Measurements from ENCODE around the gene RNF115.
"Not testable (repeated sequence)": the region's sequence is repeated elsewhere in the genome, so short reads cannot be mapped to it uniquely, and the experiment has no call there.

The RNF115 gene

GRCh38 chr1:145823565-145824498 is at the start of gene RNF115, which contains the start of gene POLR3C:
RNF115 (minus strand) TSS chr1:145824095; CDS start chr1:145823873, 222 bp downstream.
POLR3C (plus strand) TSS chr1:145824200; CDS start chr1:145825777, 1,577 bp downstream.
- intact Hi-C loops (cut with DNase I): no loop called here

GRCh38 chr1:145871994-145872924 is 48.4 kb upstream of the RNF115 start:
- intact Hi-C loops (cut with DNase I): no loop called here

More at GRCh38 chr1:145823565-145824498, at the start of gene RNF115, which contains the start of gene POLR3C:
- DNase-seq: peak; percentile 83 to 98 (median 92)

DNA sequence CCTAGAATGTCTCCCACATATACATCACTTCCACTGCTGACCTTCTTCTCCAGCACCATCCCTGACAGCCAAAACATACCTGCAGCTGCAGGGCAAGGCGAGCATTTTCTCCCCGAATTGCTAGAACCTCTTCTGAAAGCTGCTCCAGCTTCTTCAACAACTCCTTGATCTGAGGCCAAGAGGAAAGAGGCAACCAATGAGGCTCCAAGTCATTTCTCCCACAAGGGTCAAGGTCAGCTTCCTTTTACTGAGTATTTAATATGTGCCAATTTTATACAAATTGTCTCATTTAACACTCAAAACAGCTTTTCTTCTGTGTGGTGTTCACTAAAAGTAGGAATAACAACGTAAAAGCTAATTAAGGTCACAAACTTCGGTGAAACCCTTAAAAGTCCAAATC is 44.3 kb upstream of the RNF115 start:
- intact Hi-C loops (cut with DNase I): no loop called here
- DNase-seq: no peak

More at GRCh38 chr1:145871994-145872924, 48.4 kb upstream of the RNF115 start:
- peak; percentile 26 to 91 (median 50) for DNase-seq

- DNase-seq: no peak
- intact Hi-C loops (cut with DNase I): no loop called here
Measured at GRCh38 chr1:145863282-145864018, 39.6 kb upstream of the RNF115 start.

GRCh38 chr1:145859491-145860023 is 35.7 kb upstream of the RNF115 start:
- DNase-seq: peak; percentile 73 to 97 (median 82)
- intact Hi-C loops (cut with DNase I): no loop called here

- intact Hi-C loops (cut with DNase I): no loop called here
- peak; percentile 83 to 98 (median 90) for DNase-seq
Measured at GRCh38 chr1:145858901-145859490, 35.1 kb upstream of the RNF115 start, which contains the start of gene PIAS3. PIAS3 (minus strand) TSS chr1:145859081; CDS start chr1:145858990, 91 bp downstream.

DNA sequence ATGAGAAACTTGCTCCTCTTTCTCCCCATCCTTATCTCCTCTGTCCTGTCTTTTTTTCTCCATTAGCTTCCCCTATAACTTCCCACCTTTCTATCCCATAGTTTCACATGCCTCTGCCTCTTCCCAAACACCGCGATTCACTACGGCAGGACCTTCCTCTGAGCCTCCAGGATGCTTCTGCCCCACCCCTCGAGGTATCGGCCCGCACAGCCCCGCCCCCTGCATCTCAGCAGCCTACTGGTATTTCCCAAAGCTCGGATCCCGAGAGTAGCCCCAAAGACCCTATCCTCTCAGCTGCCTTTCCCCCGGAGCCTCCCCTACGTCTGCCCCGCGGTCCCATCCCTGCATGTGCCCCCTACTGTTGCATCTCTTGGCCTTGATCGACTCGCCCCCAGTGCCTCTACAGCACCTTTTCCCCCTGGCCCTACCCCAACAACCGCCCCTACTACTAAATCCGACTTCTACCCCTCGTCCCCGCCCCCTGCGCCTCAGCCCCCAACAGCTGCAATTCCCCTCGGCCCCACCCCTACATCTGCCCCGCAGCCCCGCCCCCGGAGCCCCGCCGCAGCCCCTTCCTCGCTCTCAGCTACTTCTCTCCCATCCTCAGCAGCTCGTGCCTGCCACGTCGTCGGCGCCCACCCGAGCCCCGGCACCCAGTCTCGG is 34.5 kb upstream of the RNF115 start:
- DNase-seq: peak; percentile 29 to 92 (median 44)
- intact Hi-C loops (cut with DNase I): no loop called here

DNA sequence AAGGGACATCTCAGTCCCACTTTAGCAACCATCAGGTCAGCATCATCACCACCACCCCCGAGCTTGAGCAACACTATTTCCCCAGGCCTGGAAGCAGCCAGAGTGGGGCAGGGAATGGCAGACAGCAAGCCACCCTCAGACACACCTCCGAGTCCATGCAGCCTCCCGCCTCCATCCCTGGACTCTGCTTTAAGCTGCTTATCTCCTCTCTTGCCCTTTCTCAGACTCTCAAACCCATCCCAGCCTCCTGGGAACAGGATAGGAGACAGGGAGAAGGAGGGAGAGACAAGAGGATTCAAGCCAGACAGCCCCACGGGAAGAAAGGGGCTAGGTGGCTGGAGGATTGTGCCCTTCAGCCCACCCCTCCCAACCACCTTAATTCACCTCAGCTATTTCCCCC is 33.3 kb upstream of the RNF115 start:
- intact Hi-C loops (cut with DNase I): no loop called here
- no peak for DNase-seq

DNA sequence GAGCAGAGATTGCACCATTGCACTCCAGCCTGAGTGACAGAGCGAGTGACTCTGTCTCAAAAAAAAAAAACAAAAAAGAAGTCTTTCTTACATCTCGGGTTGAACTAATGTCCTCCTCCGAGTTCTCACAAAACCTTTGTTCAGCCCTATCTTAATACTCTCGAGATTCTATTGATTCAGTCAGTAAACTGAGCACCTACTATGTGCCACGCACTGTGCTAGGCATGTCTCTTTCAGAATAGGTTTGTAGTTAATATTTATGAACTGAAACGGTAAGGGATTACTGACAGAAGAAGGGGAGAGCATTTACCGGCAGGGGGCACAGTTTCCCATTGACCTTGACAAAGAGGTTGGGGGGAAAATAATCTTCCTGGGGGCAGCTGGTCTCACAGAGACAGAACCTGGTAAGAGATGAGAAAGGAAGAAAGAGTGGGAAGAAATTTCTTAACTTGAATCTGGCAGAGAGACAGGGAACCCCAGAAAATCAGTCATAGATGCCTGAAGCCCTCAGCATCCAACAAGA is 31.6 kb upstream of the RNF115 start:
- intact Hi-C loops (cut with DNase I): no loop called here
- no peak for DNase-seq

GRCh38 chr1:145849356-145850160 is 25.7 kb upstream of the RNF115 start:
- DNase-seq: no peak
- intact Hi-C loops (cut with DNase I): loop anchor here (5.0 kb wide), 1 partner anchor 63 kb away; the partner anchor contains the start of gene ITGA10

GRCh38 chr1:145847827-145848226 is 23.9 kb upstream of the RNF115 start:
- DNase-seq: no peak

DNA sequence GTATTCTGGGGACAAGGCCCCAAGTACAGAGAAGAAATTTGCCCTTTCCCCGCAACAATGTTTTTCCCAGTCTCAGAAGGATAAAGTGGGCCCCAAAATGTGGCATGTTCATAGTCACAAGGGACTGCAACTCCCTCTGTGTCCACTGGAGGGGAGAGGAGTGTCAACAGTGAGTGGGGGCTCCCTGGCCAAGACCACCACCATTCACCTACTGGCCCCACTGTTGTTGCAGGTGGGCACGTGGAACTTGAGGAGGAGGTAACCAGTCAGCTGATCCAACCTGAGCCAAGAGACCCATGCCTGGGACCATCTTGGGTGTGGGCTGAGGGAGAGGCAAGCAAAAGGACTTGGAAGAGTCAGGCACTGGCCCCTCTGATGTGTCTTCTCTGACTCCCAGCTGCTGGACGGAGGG is 22.3 kb upstream of the RNF115 start:
- intact Hi-C loops (cut with DNase I): loop anchor here (5.0 kb wide), 1 partner anchor 66 kb away; the partner anchor contains the start of gene ITGA10
- DNase-seq: no peak

More at GRCh38 chr1:145847827-145848226, 23.9 kb upstream of the RNF115 start:
- intact Hi-C loops (cut with DNase I): loop anchor here (5.0 kb wide), 1 partner anchor 64 kb away; the partner anchor contains the start of gene ITGA10

- peak; percentile 43 to 95 (median 76) for DNase-seq
- intact Hi-C loops (cut with DNase I): loop anchor here (5.0 kb wide), 1 partner anchor 67 kb away; the partner anchor contains the start of gene ITGA10
Measured at GRCh38 chr1:145845514-145846161, 21.7 kb upstream of the RNF115 start, which contains the start of gene NUDT17. NUDT17 (plus strand) TSS chr1:145845630; CDS start chr1:145845641, 11 bp downstream.

DNA sequence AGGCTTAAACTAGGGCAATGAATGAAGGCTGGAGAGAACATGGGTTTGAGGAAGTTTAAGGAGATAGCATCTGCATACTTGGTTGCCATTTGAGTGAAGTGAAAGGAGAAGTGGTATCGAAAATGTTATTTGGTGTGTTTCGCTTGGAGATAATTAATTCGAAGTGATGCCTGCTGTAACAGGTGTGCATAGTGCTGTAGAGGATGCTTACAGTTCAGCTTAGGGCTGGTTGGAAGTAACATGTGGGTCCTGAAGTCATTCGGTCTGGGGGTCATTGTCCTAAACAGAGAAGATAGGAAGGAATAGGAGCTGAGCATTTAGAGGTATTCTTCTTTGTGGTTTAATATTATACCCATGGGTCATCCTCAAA is 21.2 kb upstream of the RNF115 start:
- intact Hi-C loops (cut with DNase I): loop anchor here (5.0 kb wide), 1 partner anchor 67 kb away; the partner anchor contains the start of gene ITGA10
- DNase-seq: no peak

DNA sequence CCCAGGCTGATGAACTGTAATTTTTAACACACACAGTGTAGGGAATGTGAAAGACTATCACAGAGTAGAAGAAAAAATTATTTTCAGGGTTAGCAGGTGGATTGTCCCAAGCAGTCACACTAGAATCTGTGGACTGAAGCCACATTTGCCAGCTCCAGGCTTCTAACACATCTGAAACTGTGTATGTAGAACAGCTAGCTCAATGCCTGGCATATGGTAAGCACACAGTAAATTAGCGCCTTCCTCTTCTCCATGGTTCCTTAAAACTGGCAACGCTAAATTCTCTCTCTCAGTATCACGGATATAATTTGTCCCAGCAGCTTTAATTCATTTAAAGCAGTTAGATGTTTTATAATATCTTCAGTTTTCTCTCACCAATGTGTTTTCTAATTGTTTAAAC is 19.1 kb upstream of the RNF115 start:
- intact Hi-C loops (cut with DNase I): no loop called here
- no peak for DNase-seq

GRCh38 chr1:145837656-145838055 is 13.8 kb upstream of the RNF115 start:
- intact Hi-C loops (cut with DNase I): no loop called here
- DNase-seq: no peak

DNA sequence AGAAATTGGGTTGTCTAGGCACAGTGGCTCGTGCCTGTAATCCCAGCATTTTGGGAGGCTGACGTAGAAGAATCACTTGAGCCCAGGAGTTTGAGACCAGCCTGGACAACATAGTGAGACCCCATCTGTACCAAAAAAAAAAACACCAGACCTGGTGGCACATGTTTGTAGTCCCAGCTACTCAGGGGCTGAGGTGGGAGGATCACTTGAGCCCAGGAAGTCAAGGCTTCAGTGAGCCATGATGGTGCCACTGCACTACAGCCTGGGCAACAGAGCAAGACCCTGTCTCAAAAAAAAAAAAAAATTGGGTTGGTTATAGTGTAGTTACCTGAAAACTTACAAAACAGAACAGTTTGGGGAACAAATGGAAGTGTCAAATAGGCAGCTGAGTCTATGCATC is 6.9 kb upstream of the RNF115 start:
- DNase-seq; intact Hi-C loops (cut with DNase I): not testable (repeated sequence)
